WI38 (cell line): ENCODE results near the gene PRDM15.

Experiments
- H3K4me3 ChIP-seq: 2 replicates; pipeline ENCODE4 v1.5.1; 2011; ENCODE audit warnings: low read depth, mild to moderate bottlenecking, control low read depth, low read length
- CTCF ChIP-seq: IDR thresholded peaks from 2 replicates; pipeline ENCODE4 v1.5.1; 2012; ENCODE audit warnings: low read depth, mild to moderate bottlenecking, control low read depth, low read length

PRDM15 gene

GRCh38 chr21:41925767-41926116 lies 46.6 kb upstream of the PRDM15 start:
- no peak for TF ChIP-seq CTCF
- no peak overlapping the region; the same call in 1 of the 2 replicates for H3K4me3 ChIP-seq

GRCh38 chr21:41924368-41924754 lies 45.2 kb upstream of the PRDM15 start:
- TF ChIP-seq CTCF = no peak
- no peak overlapping the region for H3K4me3 ChIP-seq

- TF ChIP-seq CTCF = no peak
- H3K4me3 ChIP-seq = no peak overlapping the region
Measured at GRCh38 chr21:41923631-41924367, 44.7 kb upstream of the PRDM15 start.

- no peak overlapping the region for H3K4me3 ChIP-seq
- no peak for TF ChIP-seq CTCF
Measured at GRCh38 chr21:41923186-41923585, 44.0 kb upstream of the PRDM15 start.

- no peak for TF ChIP-seq CTCF
- no peak overlapping the region for H3K4me3 ChIP-seq
Measured at GRCh38 chr21:41921021-41921420, 41.9 kb upstream of the PRDM15 start.

- no peak for TF ChIP-seq CTCF
- no peak overlapping the region for H3K4me3 ChIP-seq
Measured at GRCh38 chr21:41920476-41920875, 41.3 kb upstream of the PRDM15 start.

- H3K4me3 ChIP-seq = no peak overlapping the region
- no peak for TF ChIP-seq CTCF
Measured at GRCh38 chr21:41919666-41920398, 40.7 kb upstream of the PRDM15 start.
